ENCODE results near the gene PCDHGA12. TPM values are rescaled to one million over a fixed set of nuclear protein-coding genes. Genes with fewer than 3 reads are reported as not detected.

Gene PCDHGA12
- total RNA-seq, 4 donors from 2014 or later: 2.9 to 22.0 (median 14.5) TPM

DNA sequence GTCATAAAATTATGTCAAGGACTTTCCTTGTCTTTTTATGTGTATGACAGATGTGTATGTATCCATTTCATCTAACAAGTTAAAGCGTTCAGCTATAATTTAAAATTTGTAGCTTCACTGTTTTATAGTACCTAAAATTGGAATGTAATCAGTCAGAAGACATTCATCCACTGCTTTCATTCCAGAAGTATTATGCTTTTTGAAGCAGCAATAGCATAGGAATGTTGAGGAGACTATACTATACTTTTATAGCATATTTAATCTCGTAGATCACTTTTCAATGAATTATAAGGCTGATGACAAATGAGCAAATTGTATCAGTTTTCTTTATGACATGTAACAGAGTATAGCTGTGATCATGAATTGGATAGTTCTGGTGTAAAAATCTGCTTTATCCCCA lies 6.9 kb downstream of the PCDHGA12 start:
- intact Hi-C loops (cut with DNase I; ENCODE audit: low total_unique reads): no loop called here
- Histone ChIP-seq H3K27me3 (no peaks in the 10 kb centered on the region), H3K4me3 (no peak overlapping the region), H3K27ac (no peak overlapping the region), H3K4me1 (no peaks in the 10 kb centered on the region), H3K36me3 (no peaks in the 10 kb centered on the region), H3K9me3 (peaks cover 0 to 74% of the 10 kb centered on the region in 2 donors)
- no peak for DNase-seq
- TF ChIP-seq, protein P1, sequence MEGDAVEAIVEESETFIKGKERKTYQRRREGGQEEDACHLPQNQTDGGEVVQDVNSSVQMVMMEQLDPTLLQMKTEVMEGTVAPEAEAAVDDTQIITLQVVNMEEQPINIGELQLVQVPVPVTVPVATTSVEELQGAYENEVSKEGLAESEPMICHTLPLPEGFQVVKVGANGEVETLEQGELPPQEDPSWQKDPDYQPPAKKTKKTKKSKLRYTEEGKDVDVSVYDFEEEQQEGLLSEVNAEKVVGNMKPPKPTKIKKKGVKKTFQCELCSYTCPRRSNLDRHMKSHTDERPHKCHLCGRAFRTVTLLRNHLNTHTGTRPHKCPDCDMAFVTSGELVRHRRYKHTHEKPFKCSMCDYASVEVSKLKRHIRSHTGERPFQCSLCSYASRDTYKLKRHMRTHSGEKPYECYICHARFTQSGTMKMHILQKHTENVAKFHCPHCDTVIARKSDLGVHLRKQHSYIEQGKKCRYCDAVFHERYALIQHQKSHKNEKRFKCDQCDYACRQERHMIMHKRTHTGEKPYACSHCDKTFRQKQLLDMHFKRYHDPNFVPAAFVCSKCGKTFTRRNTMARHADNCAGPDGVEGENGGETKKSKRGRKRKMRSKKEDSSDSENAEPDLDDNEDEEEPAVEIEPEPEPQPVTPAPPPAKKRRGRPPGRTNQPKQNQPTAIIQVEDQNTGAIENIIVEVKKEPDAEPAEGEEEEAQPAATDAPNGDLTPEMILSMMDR (IDR thresholded peaks at IDR 0.05): no peak
- no peak for TF ChIP-seq POLR2A (IDR thresholded peaks at IDR 0.05)

DNA sequence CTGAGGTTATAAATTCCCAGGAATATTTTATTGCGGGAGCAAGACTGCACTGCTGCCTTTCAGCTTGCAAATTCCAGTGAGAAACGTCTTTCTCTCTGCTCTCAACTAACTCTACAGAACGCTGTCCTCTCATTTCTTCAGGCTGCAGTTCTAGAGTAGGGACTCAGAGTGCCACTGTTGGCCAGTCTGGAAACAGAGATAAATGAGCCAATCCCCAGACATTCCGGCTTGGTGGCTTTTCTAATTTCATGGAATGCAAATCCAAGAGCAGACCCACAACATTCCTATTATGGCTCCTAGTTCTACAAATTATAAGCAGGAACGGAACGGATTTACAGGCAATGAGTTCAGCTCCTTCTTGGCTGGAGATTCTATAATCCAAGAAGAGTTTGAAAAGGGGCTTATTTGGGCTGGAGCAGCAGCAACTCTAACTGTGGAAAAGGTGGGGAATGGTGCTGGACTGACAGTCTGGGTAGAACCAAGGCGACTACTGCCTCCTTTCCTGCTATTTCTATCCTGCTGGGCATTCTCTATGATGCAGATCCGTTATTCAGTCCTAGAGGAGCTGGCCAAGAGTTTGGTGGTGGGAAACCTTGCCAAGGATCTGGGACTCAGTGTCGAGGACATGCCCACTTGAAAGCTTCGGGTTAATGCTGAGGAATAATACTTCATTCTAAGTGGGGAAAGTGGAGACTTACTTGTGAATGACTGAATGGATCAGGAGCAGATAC lies 9.3 kb downstream of the PCDHGA12 start:
- TF ChIP-seq POLR2A (IDR thresholded peaks at IDR 0.05): no peak
- TF ChIP-seq, protein P1 (IDR thresholded peaks at IDR 0.05): no peak
- intact Hi-C loops (cut with DNase I; ENCODE audit: low total_unique reads): no loop called here
- no peak for DNase-seq
- Histone ChIP-seq H3K4me3 (no peak overlapping the region), H3K27me3 (no peaks in the 10 kb centered on the region), H3K9me3 (peaks cover 0 to 55% of the 10 kb centered on the region in 2 donors), H3K36me3 (no peaks in the 10 kb centered on the region), H3K27ac (no peak overlapping the region), H3K4me1 (no peaks in the 10 kb centered on the region)

DNA sequence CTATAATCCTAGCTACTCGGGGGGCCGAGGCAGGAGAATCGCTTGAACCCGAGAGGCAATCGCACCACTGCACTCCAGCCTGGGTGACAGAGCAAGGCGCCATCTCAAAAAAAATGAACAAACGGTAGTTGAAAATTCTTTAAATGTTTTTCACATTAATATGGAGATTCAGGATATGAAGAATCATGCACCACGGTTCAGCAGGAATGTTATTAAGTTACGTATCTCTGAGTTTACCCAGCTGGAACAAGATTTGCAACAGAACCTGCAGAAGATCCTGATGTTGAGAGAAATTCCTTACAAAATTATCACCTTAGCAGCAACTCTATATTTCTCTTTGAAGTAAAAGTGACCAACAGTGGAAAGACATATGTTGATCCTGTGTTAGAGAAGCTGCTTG lies 10.0 kb downstream of the PCDHGA12 start:
- intact Hi-C loops (cut with DNase I; ENCODE audit: low total_unique reads): no loop called here
- Histone ChIP-seq H3K27ac (no peak overlapping the region), H3K4me1 (no peaks in the 10 kb centered on the region), H3K27me3 (no peaks in the 10 kb centered on the region), H3K36me3 (no peaks in the 10 kb centered on the region), H3K4me3 (no peak overlapping the region), H3K9me3 (peaks cover 0 to 56% of the 10 kb centered on the region in 2 donors)
- TF ChIP-seq POLR2A (IDR thresholded peaks at IDR 0.05): no peak
- TF ChIP-seq, protein P1 (IDR thresholded peaks at IDR 0.05): no peak
- no peak for DNase-seq

DNA sequence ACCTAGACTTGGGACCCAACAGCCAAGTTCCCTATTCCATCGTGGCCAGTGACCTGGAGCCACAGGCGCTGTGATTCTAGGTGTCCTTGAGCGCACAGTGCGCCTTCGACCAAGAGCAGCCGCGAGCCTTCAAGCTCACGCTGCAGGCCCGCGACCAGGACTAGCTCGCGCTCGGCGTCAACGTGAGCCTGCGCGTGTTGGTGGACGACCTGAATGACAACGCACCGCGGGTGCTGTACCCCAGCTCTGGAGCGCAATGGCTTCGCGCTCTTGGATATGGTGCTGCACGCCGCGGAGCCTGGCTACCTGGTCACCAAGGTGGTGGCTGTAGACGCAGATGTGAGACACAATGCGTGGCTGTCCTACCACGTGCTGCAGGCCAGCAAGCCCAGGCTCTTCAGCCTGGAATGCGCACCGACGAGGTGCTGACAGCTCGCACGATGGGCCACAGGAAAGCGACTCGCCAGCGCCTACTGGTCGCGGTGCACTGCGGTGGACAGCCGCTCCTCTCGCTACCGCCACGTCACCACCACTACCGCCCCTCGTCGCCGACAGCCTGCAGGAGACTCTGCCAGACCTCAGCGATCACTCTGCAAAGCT lies 11.4 kb downstream of the PCDHGA12 start:
- H3K4me1 ChIP-seq: no peaks in the 10 kb centered on the region
- no peak overlapping the region for H3K27ac ChIP-seq
- peaks cover 0 to 46% of the 10 kb centered on the region in 2 donors for H3K9me3 ChIP-seq
- H3K27me3 ChIP-seq: no peaks in the 10 kb centered on the region
- TF ChIP-seq POLR2A (IDR thresholded peaks at IDR 0.05): no peak
- TF ChIP-seq, protein P1 (IDR thresholded peaks at IDR 0.05): no peak
- no peaks in the 10 kb centered on the region for H3K36me3 ChIP-seq
- DNase-seq: no peak
- no peak overlapping the region for H3K4me3 ChIP-seq
- intact Hi-C loops (cut with DNase I; ENCODE audit: low total_unique reads): no loop called here

DNA sequence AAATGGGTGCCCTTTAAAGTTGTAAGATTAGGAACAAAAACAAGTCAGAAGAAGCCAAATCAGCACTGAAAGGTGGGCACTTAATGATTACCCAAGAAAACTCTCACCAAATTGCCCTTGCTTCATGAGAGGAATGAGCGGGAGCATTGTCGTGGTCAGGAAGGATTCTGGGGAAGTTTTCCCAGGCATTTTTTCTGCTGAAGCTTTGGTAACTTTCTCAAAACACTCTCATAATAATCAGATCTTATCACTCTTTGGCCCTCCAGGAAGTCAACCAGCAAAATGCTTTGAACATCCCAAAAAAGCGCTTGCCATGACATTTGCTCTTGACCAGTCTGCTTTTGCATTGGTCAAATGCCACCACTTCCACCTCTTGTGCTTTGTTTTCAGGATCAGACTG lies 35.0 kb downstream of the PCDHGA12 start:
- H3K27me3 ChIP-seq: no peaks in the 10 kb centered on the region
- intact Hi-C loops (cut with DNase I; ENCODE audit: low total_unique reads): no loop called here
- no peaks in the 10 kb centered on the region for H3K36me3 ChIP-seq
- H3K4me1 ChIP-seq: no peaks in the 10 kb centered on the region
- H3K9me3 ChIP-seq: peaks cover 0 to 6% of the 10 kb centered on the region in 2 donors
- no peak overlapping the region for H3K4me3 ChIP-seq
- TF ChIP-seq, protein P1 (IDR thresholded peaks at IDR 0.05): no peak
- TF ChIP-seq POLR2A (IDR thresholded peaks at IDR 0.05): no peak
- no peak for DNase-seq
- H3K27ac ChIP-seq: no peak overlapping the region
